NCI-H2227 (cell line): ENCODE measurements around the gene FRMD7.
"Not testable (repeated sequence)": the region's sequence is repeated elsewhere in the genome, so short reads cannot be mapped to it uniquely, and the experiment has no call there.

Experiments used
- DNase-seq: peaks from one replicate; lab custom pipeline; 2025; ENCODE audit not compliant: unreplicated experiment; lab: John Stamatoyannopoulos, UW

Gene FRMD7

DNA sequence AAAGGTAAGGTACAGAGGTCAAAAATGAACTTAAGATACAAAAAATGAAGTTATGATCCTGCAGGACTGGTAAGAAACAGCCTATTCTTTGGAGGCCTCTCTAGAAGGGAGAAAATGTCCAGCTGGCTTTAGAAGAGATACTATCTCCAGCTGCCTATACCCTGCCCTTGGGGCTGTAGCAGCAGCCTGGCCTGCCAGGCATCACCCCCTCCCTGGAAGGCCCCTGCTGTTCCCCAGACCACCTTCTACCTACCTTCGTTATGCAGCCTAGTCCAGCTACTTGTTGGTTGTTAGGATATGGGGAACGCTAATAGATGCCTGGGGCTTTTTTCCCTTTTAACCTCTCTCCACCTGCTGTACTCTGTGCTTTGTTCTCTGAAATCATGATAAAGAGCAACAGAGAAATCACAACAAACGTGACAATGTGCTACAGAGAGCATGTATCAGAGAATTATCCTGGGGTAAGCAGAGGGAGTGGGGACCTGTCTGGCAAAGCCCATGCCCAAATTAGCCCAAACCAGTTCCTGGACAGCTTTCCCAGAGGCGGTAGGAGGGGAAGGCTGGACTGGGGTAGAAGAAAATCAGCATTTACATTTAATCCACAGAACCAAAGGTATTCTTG, 34.5 kb downstream of the FRMD7 start:
- no peak for DNase-seq

DNA sequence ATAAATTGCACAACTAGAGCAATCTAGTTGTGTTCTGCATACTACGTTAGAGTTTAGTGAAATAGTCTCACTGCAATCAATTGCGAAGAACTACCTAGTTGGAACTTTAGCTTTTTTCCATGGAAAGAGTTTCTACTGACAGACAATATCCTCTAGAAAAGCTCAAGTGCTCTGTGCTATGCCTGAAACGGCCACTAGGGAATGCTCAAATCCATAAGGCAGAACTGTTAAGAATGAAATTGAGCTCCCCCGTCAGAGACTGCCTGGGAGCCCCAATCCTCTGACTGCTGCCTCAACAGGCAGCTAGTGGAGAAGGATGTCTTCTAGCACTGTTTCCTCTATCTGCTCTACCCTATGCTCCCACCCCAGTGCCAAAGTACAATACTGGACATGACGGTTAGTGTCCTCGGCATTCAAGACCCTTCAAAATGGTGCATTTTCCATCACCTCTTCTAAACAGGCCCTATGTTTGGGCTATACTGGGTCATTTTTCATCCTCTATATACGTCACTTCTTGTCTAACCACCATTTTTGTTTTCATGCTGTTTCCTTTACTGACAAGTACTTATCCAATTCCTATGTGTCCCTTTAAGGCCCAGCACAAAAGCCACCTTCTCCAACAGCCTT, 35.3 kb downstream of the FRMD7 start:
- peak; percentile 76 for DNase-seq

GRCh38 chrX:132090403-132091159, 37.2 kb downstream of the FRMD7 start:
- DNase-seq = no peak

DNA sequence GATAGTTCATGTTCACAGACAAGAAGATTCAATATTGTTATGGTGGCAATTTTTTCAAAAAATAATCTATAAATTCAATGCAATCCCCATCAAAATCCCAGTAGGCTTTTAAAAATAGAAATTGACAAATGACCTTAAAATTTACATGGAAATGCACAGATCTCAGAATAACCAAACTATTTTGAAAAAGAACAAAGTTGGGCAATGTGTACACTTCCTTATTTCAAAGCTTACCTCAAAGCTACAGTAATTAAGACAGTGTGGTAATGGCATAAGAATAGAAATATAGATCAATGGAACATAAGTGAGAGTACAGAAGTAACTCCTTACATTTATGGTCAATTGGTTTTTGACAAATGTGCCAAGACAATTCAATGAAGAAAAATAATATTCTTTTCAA, 39.0 kb downstream of the FRMD7 start:
- no peak for DNase-seq

DNA sequence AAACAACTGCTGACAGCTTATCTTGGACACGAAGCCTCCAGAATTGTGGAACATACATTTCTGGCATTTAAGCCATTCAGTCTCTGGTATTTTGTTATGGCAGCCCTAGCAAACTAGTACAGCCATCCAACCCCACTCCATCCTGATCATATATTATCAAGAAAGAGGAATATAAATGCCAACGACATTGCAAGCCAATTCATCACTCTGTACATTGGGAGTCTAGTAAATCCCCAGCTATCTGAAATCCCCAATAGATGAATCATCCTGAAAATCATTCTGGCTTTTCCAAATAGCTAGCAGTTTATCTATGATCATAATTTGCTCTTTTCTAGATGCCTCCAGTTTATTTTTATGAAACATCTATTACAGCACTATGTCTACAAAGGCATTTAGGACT, 41.1 kb downstream of the FRMD7 start:
- no peak for DNase-seq

DNA sequence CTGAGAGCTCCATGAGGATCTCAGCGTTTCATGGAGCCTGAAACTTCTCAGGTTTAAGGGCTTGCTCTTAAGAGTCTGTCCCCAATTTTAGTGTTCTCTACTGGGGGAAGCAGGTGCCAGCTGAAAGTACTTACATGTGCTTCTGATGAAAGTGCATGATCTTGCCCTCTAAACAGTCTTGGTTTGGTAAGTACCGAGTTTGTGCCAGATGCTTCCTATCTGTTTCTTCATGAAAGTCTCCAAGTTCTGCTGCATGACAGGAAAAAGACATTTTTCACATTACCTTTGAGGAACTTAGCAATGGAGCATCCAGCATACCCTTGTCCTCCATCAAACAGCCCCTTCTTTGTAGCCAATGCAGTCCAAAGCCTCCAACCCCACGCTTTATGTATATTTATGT, 42.0 kb downstream of the FRMD7 start:
- DNase-seq = no peak

GRCh38 chrX:132077912-132078311, 49.9 kb downstream of the FRMD7 start:
- no peak for DNase-seq

DNA sequence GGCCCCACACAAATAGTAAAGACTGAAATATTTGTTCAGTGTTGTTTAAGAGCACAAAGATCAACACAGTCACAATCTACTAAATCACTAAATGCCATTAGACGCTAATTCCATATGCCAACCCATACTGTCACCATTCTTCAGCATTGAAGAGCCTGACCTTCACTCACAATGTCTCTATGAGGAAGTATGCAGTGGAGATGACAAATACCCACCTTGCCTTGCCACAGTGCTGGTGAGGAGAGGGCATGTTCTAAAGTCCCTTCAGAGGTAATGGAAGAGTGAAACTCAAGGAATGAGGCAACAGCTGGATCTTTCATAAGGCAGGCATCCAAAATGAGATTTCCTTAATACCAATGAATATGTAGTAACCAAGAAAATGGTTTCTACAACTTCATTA, 50.4 kb downstream of the FRMD7 start:
- no peak for DNase-seq

GRCh38 chrX:132071254-132071653, 56.6 kb downstream of the FRMD7 start:
- DNase-seq = no peak

- no peak for DNase-seq
These were observed 59.4 kb downstream of the FRMD7 start for GRCh38 chrX:132068405-132068804.

DNA sequence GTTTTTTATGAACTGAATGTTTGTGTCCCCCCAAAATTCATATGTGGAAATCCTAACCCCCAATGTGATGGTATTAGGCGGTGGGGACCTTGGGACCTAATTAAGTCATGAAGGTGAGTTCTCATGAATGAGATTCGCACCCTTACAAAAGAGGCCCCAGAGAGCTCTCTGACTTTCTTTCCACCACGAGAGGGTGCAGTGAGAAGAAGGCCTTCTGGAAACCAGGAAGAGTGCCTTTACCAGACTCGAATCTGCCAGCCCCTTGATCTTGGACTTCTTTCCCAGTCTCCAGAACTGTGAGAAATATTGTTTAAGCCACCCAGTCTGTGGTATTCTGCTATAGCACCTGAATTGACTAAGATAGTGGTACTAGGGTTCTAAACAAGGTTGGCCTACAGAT, 64.0 kb downstream of the FRMD7 start:
- DNase-seq = peak; percentile 19

DNA sequence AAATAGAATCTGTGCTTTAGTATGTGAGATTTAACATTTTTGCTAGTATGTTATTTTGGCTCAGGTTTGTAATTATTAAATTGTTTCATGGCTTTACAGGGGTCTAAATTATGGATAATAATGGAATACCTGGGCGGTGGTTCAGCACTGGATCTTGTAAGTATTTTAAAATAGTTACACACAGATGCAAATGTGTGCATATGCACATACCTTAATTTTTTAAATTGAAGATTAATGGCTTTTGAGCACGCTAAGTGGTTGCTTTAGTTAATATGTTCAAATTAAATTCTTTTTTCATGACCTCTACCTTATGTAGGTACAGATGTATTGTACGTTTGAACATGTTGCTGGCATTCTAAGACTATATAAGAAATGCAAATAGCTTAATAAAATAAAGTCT, 64.5 kb downstream of the FRMD7 start:
- no peak for DNase-seq

DNA sequence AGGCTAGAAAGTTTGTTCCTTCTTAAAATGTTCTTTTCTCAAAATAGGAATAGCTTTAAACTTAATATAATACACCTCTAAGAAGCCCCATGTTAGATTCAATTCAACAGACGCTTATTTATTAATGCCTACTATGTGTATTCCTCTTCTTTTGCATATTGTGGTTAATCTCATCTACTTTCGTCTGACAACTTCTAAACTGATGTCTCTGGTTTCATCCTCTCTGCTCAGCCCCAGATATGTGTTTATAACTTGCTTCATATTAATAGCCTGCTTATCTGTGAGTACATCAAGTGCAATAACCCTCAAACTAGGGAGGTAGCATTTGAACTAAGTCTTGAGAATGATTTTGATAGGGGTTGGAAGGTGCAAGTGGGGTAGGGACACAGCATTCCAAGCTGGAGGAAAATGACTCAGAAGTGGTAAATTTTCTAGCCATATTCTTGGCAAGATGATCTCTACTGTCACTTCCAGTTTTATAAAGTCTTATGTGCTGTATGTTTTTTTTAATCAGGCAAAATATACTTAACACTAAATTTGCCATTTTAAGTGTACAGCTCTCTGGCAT, 67.8 kb downstream of the FRMD7 start:
- DNase-seq = no peak

DNA sequence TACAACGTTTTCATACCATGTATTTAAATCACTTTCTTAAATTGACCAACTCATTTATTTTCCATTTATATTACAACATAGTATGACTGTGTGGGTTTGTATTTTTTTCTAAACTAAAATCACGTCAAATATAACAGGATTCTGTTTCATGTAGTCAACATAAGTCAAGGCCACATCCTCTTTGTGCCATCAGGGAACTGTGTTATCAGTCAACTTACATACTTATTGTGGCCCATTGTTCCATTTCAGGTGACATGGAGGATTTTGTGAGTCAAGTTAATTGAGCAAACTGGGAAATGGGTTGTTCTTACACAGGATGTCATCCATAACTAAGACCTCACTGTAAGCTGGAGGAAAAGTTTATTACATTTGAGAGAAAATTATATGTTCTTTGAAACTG, 68.8 kb downstream of the FRMD7 start:
- no peak for DNase-seq

DNA sequence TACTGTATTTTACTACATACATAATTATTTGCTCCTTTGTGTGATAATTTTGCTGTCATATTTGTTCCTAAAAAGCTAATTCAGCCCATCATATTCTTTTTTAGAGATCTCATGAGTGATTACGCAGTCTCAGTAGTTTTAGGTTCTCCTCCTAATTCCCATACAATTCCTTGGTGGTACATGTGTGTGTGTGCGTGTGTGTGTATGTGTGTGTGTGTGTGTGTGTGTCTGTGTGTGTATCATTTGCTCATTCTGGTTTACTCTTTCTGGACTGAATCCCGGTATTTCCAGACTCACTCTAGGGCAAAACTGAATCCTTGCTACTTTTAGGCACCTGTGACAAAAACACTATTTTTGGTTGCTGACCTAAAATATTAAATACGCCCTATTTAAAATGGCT, 69.8 kb downstream of the FRMD7 start:
- DNase-seq = no peak

- DNase-seq = not testable (repeated sequence)
These were observed 76.0 kb downstream of the FRMD7 start for GRCh38 chrX:132051778-132052177.

DNA sequence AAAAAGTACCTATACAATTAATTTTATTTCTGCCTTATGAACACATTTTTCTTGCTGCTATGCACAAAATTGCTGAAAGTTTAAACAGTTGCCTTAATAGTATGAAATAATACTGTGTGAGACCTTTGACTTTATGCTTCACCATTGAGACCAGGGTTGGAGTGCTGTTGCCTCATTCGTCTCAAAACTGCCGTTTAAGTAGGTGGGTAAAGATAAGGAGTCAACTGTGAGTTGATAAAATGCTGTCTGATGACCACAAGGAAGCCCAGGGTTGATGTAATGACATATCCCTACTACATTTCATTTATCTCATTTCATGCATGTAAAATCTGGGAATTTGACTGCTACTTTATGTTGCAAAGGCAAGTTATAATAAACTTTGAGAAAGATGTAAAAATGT, 81.3 kb downstream of the FRMD7 start:
- no peak for DNase-seq

DNA sequence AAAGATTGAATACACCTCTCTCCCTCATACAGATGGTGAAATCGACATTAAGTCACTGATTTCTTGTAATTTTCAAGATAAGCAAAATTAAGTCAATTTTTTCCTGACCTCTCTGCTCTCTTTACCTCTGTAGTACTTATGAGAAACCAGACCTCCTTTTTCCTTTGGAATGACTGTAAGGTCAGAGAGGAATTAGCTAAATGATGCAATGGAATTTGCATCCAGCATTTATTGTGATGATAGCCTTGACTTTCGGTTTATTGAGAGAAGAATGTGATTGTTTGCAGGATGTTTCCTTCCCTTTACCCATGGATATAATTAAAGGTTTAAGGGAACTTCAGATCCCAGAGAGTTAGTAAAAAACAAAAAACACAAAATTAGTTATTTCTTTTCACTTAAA, 82.4 kb downstream of the FRMD7 start:
- DNase-seq = no peak

DNA sequence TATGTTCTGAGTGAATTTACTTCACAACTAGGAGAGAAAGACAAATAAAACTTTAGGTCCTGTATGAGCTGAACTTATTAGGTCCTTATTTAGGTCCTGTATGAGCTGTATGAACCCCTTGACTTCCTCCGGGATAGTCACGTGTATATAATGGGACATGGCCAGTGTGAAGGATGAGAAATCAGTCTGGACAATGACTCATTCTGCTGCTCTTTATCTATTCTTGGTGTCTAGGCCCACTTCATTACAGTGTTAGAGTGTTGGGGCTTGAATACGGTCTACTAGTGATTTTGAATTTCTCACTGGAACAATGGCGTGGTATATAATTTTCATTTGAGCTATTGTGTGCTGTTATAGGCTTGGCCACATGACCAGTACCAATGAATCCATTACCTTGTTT, 82.9 kb downstream of the FRMD7 start:
- no peak for DNase-seq

GRCh38 chrX:132043977-132044376, 83.8 kb downstream of the FRMD7 start:
- DNase-seq = no peak

DNA sequence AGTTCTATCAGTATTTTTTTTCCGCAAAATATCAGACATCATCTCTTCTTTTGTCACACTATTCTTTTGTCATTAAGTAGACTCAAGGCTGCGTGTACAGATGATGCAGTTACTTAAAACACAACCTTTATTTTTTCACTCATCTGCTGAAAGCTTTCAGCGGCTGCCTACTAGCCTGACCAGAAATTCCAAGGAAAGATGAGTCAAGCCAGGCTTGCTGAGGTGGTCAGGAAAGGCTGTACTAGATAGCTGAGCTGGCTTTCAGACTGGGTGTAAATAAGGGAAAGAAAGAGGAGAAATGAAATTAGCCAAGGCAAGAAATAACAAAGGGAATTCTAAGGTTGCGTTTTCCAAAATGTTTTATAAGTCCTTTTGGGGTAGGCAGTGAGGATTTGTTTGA, 86.8 kb downstream of the FRMD7 start:
- DNase-seq = no peak

DNA sequence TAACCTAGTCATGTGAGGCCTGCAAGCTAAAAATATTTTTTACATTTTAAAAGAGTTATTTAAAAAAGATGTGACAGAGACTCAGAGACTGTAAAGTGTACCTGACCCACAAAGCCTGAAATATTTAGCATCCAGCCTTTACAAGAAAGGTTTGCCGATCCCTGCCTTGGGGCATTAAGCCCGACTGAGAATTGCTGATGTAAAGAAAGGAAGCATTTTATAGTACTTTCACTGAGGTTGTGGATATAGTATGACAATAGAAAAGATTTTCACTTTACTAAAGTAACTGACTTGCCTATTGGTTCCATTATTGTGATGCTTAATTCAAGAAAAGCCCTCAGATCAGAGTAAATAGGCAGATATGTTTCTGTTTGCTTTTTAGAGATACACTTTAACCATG, 87.8 kb downstream of the FRMD7 start:
- DNase-seq = no peak
